Stimulated activated CD4-positive, alpha-beta T cell treated with anti-CD3 and anti-CD28 coated beads, Interleukin-2, amount 100 ng/mL, for 24 hours (primary cell): ENCODE data around the gene IL36B.

ENCODE experiments used
- DNase-seq, 2 donors: peaks; one replicate each; pipeline ENCODE4 v3.0.0-alpha.2; 2020

The IL36B gene

DNA sequence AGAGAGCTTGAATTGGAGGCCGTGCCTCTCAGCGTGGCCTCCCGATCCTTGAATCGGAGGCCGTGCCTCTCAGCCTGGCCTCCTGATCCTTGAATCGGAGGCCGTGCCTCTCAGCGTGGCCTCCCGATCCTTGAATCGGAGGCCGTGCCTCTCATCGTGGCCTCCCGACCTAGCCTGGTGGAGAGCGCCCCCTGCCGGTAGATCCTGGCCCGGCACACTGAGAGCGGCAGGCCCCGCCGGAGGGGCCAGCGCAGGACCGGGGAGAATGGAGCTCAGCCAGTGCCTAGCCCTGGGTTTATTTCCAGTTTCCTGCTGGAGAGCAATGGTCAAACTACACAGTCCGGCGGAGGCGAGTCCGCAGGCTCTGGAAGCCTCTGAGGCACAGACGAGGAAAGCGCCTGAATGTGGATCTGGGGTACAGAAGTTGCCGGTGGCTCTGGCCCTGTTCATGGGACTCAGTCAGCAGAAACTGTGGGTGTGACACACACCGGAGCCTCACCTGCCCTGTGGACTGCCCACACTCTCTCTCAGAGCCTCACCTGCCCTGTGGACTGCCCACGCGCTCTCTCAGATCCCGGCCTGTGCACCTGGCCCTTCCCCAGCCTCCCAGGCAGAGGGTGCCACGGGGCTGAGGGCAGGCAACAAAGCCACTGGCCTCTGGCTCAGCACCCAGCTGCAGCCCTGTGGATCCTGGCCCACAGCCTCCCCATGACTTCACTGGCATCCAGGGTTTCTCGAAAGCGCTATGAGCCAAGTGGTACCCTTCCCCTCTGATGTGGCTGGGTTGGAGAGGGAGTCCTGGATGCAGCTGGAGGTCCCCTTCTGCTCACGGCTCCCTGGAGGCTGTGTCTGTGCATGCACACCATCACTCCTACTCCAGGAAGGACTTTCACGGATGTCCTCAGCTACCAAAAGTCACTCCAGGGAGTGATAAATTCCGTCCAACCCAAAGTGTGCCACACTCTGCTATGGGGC is 1.5 kb downstream of the IL36B start:
- peak in 1 of 2 donors; percentile 10 for DNase-seq

DNA sequence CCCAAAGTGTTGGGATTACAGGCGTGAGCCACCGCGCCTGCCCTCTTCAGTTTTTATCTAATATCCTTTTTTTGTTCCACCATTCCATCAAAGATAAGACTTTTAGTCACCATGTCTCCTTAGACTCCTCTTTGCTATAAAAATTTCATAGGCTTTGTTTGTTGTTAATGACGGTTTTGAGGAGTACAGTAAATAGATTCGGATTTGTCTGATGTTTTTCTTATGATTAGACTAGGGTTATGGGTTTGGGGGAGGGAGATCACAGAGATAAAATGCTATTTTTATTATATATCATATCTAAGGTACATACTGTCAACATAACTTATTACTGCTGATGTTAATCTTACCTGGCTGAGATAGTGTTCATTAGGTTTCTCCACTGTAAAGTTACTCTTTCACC is 6.2 kb downstream of the IL36B start:
- no peak for DNase-seq

DNA sequence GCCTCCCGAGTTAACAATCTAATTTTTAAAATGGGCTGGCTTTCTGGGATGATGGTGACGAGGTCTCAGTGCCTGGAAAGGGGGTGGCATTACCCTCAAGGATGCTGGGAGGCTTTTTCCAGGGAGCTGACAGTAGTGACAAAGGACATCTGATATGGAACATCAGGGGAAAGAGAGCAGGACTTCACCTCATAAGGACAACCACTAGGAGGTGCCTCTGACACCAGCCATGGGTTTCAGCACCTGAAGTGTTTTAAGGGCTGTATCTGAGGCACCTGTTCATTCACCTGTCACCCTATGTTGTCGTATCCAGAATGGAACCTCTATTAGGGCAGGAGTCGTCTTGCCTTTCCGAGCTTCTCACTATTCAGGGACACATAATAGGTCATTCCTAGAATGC is 10.8 kb downstream of the IL36B start:
- DNase-seq: no peak

DNA sequence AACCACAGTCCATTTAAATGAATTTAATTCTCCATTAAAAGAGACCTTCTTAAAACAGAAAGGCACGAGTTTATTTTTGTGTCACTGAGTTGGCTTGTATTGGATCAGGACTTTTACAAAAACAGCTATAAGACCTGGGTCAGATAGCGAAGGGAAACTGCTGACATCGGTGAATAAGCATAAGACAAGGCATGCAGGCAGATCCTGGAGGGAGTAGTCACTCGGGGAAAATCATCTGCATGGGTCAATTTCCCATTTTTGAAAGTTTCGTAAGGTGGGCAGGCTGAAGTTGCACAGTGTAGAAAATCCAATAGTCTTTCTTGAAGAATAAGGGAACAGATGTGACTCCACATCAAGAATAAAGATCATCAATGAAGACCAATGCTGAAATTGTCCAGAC is 12.9 kb downstream of the IL36B start:
- no peak for DNase-seq

DNA sequence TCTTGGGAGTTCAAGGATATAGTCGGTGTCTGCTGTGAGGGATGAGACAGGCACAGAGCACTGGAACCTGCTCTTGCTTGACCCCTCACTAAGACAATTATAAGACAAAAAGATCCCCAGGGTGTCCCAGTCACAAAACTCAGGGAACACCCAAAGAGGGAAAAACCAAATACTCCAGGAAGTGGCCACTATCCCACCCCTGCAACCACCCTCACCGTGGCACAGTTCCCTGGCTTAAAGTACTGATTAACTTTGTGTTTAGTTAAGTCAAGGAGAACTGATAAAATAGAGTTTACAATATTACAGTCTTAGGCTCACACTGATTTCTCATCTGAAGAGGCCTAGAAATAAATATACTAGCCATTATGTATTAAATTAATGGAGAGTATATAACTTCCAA is 13.5 kb downstream of the IL36B start:
- DNase-seq: no peak

DNA sequence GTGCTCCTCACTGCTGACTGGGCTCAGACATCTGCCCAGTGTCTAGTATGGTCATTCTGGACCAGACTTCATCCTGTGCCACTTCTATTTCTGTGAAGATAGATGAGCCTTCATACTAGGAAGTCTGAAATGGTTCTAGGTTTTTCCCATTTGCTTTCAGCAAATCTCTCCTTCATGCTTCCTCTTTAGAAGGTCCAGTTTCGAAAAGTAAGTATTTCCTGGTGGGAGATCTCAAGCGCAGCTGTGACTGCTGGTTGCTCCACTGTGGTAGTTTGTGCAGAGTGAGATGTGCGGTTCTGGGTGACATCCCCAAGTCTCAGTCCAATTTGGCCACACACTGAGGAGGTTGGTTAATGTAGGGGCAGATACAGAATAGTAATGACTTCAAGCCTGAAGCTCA is 14.4 kb downstream of the IL36B start:
- DNase-seq: no peak

DNA sequence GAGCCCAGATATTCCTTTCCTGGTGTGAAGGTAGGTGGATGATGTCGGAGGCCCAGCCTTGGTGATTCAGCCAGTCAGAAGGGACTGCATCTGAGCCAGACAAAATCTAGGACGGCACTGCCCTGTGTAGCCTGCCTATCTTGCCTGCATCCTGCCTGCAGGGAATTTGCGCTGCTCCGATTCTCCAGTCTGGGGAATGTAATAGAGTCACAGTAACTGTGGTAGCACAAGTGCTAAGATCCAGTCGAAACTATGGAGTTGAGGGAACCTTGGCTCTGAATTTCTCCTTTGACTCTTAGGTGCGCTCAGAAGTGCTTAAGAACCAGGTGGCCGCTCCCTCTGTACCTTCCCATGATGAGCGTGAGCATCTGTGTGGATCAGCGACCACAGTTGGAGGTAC is 15.9 kb downstream of the IL36B start:
- no peak for DNase-seq

DNA sequence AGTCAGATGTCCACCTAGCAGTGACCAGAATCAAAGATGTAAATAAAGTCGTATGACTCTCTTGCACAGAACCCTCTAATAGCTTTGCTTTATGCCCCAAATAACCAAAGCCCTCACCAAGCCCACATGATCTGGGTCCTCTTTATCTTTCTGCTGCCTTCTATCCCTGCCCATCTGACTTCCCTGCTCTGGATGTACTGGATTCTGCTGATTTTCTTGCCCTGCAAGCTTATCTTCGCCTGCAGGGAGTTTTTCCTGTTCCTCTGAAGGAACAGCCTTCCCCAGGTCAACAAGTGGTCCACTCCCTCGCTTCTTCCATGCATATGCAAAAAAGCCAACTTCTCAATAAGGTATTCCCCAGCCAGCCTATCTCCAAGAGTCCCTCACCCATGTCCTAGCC is 18.7 kb downstream of the IL36B start:
- no peak for DNase-seq

DNA sequence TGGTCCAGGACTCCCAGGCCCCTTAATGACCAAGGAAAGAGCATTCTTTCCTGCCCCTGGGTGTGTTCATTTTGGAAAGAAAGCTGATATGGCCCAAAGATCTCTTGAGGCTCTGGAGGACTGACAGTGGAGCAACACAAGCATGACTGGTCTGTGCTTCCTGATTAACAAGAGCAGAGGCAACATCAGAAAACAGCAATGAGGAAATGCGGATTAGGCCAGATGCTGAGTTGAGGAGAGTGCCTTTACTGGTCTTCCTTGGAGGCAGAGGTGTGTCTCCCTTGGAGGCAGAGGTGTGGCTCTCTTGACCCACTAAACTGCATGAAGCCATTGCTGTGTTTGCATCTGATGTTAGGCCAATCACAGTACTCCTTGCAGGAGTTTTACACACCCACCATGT is 19.9 kb downstream of the IL36B start:
- no peak for DNase-seq

DNA sequence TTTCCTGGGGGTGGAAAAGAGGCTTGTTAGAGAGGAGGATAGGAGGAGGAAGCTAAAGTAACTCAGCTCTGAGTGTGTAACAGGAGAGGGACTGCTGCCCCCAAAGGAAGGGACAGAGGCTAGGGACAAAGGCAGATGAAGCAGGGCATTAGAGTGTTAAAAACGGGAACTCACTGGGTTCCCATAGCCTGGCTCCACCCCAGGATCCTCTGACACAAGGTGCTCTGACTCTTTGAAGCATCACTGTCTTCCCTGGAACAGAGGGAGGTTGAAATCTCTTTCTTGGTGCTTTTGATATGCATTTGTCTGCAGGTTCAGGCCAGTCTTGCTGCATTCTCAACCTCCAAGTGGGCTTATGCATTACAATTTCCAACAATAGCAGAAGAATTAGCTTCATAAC is 24.6 kb downstream of the IL36B start:
- no peak for DNase-seq

DNA sequence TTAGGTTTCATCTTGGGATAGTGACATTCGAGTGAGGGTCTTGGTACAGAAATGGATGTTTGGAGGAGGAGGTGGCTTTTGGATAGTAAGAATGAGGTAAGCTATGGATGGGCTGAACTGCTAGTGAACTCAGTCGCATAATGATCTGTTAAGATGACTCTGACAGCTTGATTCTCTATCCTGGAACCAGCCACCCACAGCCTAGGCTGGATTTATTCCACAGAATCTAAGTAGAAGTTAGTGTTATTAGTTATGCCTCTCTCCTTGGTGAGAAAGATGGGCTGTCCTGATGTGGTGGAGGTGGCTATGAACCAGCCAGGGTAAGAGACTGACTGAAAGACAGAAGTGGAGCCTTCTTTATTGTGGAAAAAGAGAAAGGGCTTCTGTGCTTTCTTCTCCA is 25.0 kb downstream of the IL36B start:
- no peak for DNase-seq

DNA sequence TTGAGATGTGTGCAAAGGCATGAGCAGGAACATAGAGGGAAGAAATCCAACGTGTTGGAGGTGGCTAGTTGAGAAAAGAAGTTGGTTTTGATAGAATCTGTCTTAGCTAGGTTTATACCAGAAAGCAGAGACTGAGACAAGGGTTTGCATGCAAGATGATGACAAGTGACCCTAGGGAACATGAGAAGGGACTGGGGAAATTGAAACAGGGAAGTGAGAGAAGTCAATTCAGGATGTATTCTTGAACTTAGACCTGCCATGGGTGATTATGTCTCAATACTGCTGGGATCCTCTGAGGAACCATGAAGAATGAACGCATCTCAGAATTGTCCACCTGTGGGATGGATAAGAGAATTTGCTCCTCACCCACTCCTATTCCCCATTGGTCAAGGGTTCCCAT is 26.9 kb downstream of the IL36B start:
- no peak for DNase-seq

DNA sequence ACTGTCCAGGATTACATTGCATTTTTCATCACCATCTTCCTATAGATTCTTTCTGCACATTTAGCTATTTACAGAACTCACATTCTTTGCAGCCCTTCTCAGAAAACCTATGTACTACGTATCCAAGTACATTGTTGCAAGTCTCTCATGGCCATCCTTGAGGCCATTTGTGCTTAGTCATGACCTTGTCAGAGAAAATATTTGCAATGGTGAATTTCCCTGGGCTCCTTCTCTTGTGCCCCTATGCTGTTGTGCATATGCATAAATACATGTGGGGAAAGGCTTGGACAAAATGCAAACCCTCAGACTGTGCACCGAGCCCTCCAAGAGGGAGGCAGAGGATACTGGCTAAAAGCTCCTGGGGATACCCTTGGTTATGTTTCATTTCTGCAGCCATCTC is 27.9 kb downstream of the IL36B start:
- DNase-seq: no peak

DNA sequence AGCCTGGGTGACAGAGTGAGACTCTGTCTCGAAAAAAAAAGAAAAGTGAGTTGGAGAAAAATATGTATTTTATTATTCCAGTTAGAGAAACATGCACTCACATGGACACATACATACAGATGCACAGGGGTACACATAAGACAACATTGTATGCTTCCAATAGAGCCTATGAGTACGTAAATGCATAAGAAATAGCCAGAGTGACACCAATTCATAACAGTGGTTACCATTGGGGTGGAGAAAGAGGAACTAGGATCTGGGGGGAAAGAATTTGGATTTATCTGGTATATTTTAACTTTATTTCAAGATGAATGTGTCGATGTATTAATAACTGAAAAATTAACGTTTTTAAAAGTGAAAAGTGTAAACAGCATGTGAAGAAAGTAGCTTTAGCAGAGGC is 31.4 kb downstream of the IL36B start:
- no peak for DNase-seq

DNA sequence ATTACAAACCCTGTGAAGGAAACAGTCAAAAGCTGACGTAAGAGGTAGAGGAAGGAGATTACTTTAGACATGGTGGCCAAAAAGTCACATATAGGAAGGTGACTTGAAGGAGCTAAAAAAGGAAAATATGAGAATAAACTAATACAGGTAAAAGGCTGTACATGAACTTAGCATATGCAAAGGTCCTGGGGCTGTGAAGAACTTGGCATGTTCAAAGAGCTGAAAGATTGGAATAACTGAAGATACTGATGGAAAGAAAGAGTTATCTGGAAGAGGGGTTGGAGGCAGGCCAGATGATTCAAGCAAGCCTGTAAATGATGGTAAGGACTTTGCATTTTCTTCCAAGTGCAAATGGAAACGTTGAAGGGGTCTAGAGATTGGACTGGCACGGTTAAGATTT is 34.2 kb downstream of the IL36B start:
- no peak for DNase-seq

DNA sequence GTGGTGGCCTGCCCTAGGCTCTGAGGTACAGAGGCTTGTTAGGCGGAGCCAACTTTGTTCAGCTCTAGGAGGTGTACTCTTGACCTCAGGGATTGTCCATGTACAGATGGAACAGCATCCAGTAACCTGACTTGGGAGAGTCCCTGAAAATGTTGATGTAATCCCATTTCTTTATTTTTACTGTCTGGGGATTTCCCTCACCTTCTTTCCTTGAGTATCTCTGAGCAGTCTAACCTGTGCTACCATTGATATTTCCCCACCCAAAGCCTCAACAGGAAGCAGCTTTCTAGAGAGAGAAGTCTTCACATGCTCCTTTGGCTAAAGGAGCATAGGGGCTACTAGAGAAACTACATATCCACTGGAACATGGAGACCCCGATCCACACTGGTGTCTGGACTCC is 37.0 kb downstream of the IL36B start:
- no peak for DNase-seq

DNA sequence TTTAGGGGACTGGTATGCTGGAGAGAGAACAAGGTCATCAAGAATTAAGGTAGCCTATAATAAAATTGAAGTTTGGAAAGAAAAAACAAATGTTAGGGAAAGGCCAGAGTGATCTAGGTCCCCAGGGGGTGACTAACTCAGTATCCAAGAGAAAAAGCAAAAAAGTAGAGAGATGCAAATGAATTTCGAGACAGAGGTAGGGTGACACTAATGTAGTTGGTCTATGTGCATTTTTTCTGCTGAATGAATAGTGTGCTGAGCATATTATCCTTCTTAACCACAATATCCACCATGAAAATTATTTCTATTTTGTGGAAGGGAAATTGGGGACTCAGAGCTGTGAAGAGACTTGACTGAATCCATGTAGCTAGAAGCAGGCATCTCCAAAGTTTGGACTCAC is 37.6 kb downstream of the IL36B start:
- no peak for DNase-seq

DNA sequence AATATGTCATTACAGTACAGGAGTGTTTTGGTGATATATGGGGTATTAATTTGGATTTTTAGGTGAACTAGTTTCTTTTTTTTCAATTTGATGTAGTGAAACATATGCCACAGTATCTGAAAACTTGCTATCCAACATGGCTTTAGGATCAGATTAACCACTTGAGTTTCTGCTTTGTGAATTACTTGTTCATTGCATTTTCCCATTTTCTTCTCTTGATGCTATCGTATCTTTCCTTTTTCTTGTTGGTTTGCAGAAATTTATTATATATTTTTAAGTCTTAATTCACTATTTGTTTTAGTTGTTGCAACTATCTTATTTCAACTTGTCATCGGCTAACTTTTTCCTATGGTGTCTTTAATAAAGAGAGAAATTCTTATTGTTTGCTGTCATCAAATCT is 38.6 kb downstream of the IL36B start:
- no peak for DNase-seq

DNA sequence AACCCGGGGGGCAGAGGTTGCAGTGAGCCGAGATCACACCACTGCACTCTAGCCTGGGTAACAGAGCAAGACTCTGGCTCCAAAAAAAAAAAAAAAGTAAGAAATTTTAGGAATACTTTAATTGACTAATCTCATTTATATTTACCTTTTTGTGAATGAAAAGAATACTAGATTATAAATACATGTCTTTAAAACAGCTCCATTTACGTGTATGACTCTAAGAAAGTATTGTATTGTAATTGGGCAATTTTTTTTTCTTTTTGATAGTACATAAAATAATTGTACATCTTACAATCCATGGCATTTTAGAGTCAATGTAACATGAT is 39.4 kb downstream of the IL36B start:
- DNase-seq: no peak

DNA sequence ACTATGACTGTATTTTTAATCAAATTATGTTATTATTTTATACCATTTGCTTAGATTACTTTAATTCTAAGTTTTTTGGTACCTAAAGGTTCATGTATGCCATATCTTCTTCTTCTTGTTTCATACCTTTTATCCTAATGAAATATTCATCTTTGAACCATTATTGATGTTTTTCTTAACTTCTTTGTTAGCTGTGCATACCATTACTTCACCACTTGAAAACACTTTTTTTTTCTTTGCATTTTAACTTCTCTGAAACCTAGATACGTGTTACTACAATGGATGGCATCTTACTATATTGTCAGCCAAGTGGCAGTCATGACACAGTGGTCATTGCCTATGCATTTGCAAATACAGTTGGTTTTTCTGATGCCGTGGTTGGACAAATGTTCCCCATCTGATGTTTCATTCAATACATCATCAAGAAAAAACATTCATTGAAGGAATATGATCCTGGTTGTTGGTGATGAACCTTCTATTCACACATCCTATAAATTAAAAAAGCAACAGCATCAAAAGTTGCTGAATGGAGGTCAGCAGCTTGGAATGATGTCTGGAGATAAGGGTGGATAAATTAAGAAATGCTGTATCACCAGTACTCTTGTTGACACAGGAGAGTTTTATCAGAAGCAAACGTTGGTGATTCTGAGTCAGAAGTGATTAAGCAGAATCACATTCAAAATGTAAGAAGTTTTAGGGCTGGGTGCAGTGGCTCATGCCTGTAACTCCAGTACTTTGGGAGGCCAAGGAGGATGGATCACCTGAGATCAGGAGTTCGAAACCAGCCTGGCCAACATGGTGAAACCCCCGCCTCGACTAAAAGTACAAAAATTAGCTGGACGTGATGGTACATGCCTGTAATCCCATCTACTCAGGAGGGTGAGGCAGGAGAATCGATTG is 40.0 kb downstream of the IL36B start:
- DNase-seq: no peak

DNA sequence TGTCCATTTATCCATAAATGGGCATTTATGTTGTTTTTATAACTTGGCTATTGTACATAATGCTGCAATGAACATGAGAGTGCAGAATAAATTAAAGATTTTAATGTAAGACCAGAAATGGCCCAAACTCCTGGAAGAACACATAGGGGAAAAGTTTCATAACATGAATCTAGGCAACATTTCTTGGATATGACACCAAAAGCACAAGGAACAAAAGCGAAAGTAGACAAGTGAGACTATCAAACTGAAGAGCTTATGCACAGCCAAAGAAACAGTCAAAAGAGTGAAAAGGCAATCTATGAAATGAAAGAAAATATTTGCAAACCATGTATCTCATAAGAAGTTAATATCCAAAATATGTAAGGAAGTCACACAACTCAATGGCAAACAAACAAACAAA is 41.6 kb downstream of the IL36B start:
- DNase-seq: no peak

DNA sequence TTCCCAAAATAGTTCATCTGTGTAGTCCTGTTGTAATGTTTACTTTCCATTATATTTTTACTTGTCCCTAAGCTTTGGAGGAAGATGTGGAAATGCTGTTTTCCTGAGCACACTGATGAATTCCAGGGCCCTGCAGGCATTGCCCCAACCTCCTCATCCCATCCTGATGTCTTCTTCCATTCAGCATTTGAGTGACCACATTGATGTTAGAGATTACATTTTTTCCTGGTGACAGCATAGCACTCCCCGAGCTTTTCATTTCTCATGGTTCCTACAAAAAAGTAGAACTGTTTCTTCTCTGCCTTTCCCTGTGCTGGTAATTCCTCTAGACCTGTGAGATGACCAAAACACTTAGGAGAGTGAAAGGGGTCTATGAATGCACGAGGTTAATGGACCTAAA is 42.6 kb downstream of the IL36B start:
- DNase-seq: no peak

DNA sequence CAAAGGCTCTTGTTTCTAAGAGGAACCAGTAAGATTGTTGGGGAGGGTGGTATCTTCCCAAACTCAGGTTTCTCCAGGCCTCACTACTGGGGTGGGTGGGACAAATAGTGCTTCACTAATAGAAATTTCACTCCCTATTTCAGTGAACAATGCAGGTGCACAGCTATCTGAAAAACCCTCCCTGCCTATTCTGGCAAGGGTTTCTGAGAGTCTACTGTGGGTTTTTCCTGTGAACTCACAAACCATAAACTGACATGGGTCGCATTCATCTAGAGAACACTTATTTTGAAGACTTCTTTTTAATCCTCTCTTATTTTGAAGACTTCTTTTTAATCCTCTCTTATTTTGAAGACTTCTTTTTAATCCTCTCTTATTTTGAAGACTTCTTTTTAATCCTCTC is 43.0 kb downstream of the IL36B start:
- DNase-seq: no peak

DNA sequence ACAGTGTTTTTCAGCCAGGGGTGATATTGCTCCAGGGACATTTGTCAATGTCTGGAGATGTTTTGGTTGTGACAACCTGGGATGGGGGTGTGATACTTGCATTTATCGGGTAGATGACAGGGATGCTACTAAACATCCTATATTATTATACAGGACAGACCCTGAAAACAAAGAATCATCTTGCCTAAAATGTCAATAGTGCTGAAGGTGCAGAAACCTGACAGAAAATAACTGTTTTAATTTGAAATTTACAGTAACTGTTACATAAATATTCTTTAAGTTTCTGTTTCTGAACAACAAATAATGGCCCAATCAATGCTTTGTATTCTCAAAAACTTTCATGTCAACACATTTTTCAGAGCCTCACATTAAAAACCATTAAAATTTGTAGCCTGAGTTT is 45.4 kb downstream of the IL36B start:
- no peak for DNase-seq
